MCF 10A (cell line): Measurements from ENCODE around the gene RRM2. TPM values are rescaled to one million over a fixed set of nuclear protein-coding genes. Genes with fewer than 3 reads are reported as not detected.

Experiments
- BruUV-seq: library from RNA; stranded (reverse); fragments of 400-500 nt; replicated peaks from 2 replicates; lab custom pipeline; 2021; lab: Mats Ljungman, UMichigan
- CTCF ChIA-PET: fragments of 300-600 bp; sonication (Branson Sonifier 250); formaldehyde crosslinking; extraction: SDS; loops from one replicate; lab custom pipeline; 2021; ENCODE audit warnings: antibody characterized with exemption, inconsistent platforms; lab: Yijun Ruan, JAX
- POLR2A ChIA-PET: fragments of 300-600, 350-650 bp; sonication (Branson Sonifier 250); formaldehyde crosslinking; extraction: SDS; loops from one replicate; lab custom pipeline; 2020; ENCODE audit warnings: antibody characterized with exemption, inconsistent platforms; lab: Yijun Ruan, JAX
- DNase-seq: peaks from one replicate; pipeline ENCODE4 v3.0.0-alpha.2; 2018; ENCODE audit not compliant: unreplicated experiment
- H3K27ac Mint-ChIP-seq: one replicate; pipeline ENCODE4 v1.8.0; 2022; ENCODE audit warnings: mild to moderate bottlenecking, low read depth, mixed read lengths; ENCODE audit not compliant: unreplicated experiment
- H3K27me3 Mint-ChIP-seq: one replicate; pipeline ENCODE4 v1.8.0; 2022; ENCODE audit warnings: mixed read lengths; ENCODE audit not compliant: insufficient read depth, unreplicated experiment
- H3K36me3 Mint-ChIP-seq: one replicate; pipeline ENCODE4 v1.8.0; 2022; ENCODE audit warnings: mild to moderate bottlenecking, moderate library complexity, mixed read lengths; ENCODE audit not compliant: insufficient read depth, unreplicated experiment
- H3K4me1 Mint-ChIP-seq: one replicate; pipeline ENCODE4 v1.8.0; 2022; ENCODE audit warnings: mixed read lengths; ENCODE audit not compliant: insufficient read depth, unreplicated experiment
- H3K4me3 Mint-ChIP-seq: one replicate; pipeline ENCODE4 v1.8.0; 2022; ENCODE audit warnings: mild to moderate bottlenecking, moderate library complexity, mixed read lengths; ENCODE audit not compliant: unreplicated experiment
- H3K9me3 Mint-ChIP-seq: one replicate; pipeline ENCODE4 v1.8.0; 2022; ENCODE audit warnings: mixed read lengths; ENCODE audit not compliant: unreplicated experiment
- intact Hi-C: fragments of 100-400 bp; cut with micrococcal nuclease; formaldehyde crosslinking; loops from 2 replicates; pipeline ENCODE4 v1.14.1; 2022
- total RNA-seq: library from RNA; stranded (reverse); gene quantifications from 2 replicates; pipeline ENCODE4 v1.2.3, GENCODE V29; 2022
- TF ChIP-seq, protein P1 (sequence below): fragments of 200-600 bp; IDR thresholded peaks from one replicate; pipeline ENCODE4 v1.8.0; 2022; ENCODE audit warnings: antibody characterized with exemption, mild to moderate bottlenecking; ENCODE audit not compliant: unreplicated experiment

The RRM2 gene
- total RNA-seq, 1 experiment from 2014 or later, result 41.8 TPM

GRCh38 chr2:10125842-10126631, 3.5 kb downstream of the RRM2 start:
- peaks cover 26% of the 10 kb centered on the region for H3K36me3 Mint-ChIP-seq
- ChIA-PET CTCF (interaction anchor here (0.7 to 5.1 kb wide), 12 partner anchors 10 to 472 kb away, joined by 3 to 126 read pairs (median 11); partner anchors contain the start of gene HPCAL1), POLR2A (interaction anchor here (0.7 to 6.0 kb wide), 6 partner anchors 11 to 309 kb away, joined by 3 to 58 read pairs (median 13); partner anchors contain the start of gene HPCAL1)
- H3K4me1 Mint-ChIP-seq, result peaks cover 28% of the 10 kb centered on the region
- peak overlapping the region; percentile 3 for H3K27ac Mint-ChIP-seq
- TF ChIP-seq, protein P1, sequence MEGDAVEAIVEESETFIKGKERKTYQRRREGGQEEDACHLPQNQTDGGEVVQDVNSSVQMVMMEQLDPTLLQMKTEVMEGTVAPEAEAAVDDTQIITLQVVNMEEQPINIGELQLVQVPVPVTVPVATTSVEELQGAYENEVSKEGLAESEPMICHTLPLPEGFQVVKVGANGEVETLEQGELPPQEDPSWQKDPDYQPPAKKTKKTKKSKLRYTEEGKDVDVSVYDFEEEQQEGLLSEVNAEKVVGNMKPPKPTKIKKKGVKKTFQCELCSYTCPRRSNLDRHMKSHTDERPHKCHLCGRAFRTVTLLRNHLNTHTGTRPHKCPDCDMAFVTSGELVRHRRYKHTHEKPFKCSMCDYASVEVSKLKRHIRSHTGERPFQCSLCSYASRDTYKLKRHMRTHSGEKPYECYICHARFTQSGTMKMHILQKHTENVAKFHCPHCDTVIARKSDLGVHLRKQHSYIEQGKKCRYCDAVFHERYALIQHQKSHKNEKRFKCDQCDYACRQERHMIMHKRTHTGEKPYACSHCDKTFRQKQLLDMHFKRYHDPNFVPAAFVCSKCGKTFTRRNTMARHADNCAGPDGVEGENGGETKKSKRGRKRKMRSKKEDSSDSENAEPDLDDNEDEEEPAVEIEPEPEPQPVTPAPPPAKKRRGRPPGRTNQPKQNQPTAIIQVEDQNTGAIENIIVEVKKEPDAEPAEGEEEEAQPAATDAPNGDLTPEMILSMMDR, result no peak
- BruUV-seq, result no TSS peak
- no peak for DNase-seq
- intact Hi-C loops, result loop anchor here (2.0 kb wide), 2 partner anchors 135 to 543 kb away; no protein-coding TSS in a partner anchor
- H3K27me3 Mint-ChIP-seq, result no peaks in the 10 kb centered on the region
- H3K4me3 Mint-ChIP-seq, result no peak overlapping the region
- H3K9me3 Mint-ChIP-seq, result no peaks in the 10 kb centered on the region

- no peak for DNase-seq
- intact Hi-C loops, result no loop called here
- BruUV-seq, result no TSS peak
- Mint-ChIP-seq H3K36me3 (peaks cover 32% of the 10 kb centered on the region), H3K27ac (no peak overlapping the region), H3K9me3 (no peaks in the 10 kb centered on the region), H3K4me1 (peaks cover 28% of the 10 kb centered on the region), H3K27me3 (no peaks in the 10 kb centered on the region), H3K4me3 (no peak overlapping the region)
- CTCF ChIA-PET, result interaction anchor here (3.8 to 5.1 kb wide), 4 partner anchors 9 to 308 kb away, joined by 18 to 126 read pairs (median 60); no protein-coding TSS in a partner anchor
- POLR2A ChIA-PET, result interaction anchor here (0.7 to 6.0 kb wide), 4 partner anchors 11 to 307 kb away, joined by 3 to 58 read pairs (median 14); partner anchors contain the start of gene HPCAL1
- TF ChIP-seq, protein P1, result no peak
Measured at GRCh38 chr2:10126632-10127026, 4.1 kb downstream of the RRM2 start.

DNA sequence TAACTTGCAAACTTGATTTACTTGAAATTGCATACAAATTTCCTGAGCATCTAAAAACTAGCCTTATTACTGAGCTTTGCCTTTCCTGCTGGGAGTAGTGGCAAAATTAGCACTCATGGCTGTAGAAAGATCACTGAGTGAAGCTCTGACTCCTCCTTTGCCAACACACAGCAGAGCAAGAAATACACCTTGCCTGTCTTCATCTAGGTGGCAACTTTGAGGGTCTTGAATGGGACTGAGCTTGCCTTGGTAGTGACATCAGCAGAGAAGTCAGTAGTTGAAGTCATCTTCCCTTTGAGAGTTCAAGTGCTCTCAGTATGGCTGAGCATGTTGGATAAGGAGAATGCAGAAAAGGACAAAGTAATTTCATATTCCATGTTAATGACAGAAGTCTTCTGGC, 5.9 kb downstream of the RRM2 start:
- TF ChIP-seq, protein P1, result no peak
- peaks cover 31% of the 10 kb centered on the region for H3K4me1 Mint-ChIP-seq
- no peak for DNase-seq
- H3K9me3 Mint-ChIP-seq, result no peaks in the 10 kb centered on the region
- ChIA-PET POLR2A (interaction anchor here (6.0 kb wide), 1 partner anchor 280 kb away, joined by 58 read pairs; no protein-coding TSS in a partner anchor), CTCF (interaction anchor here (1.1 to 4.2 kb wide), 5 partner anchors 14 to 311 kb away, joined by 3 to 37 read pairs (median 5); no protein-coding TSS in a partner anchor)
- H3K4me3 Mint-ChIP-seq, result no peak overlapping the region
- peak overlapping the region; percentile 36 for H3K27ac Mint-ChIP-seq
- no TSS peak for BruUV-seq
- no peaks in the 10 kb centered on the region for H3K27me3 Mint-ChIP-seq
- intact Hi-C loops, result no loop called here
- peaks cover 36% of the 10 kb centered on the region for H3K36me3 Mint-ChIP-seq

GRCh38 chr2:10129490-10129889, 7.0 kb downstream of the RRM2 start:
- H3K4me3 Mint-ChIP-seq, result no peak overlapping the region
- H3K9me3 Mint-ChIP-seq, result no peaks in the 10 kb centered on the region
- peaks cover 26% of the 10 kb centered on the region for H3K4me1 Mint-ChIP-seq
- no TSS peak for BruUV-seq
- no peaks in the 10 kb centered on the region for H3K27me3 Mint-ChIP-seq
- DNase-seq, result no peak
- TF ChIP-seq, protein P1, result no peak
- H3K27ac Mint-ChIP-seq, result peak overlapping the region; percentile 36
- intact Hi-C loops, result no loop called here
- peaks cover 36% of the 10 kb centered on the region for H3K36me3 Mint-ChIP-seq
- ChIA-PET CTCF (interaction anchor here (1.3 to 4.2 kb wide), 5 partner anchors 11 to 306 kb away, joined by 3 to 37 read pairs (median 6); no protein-coding TSS in a partner anchor), POLR2A (interaction anchor here (1.4 kb wide), 1 partner anchor 279 kb away, joined by 6 read pairs; no protein-coding TSS in a partner anchor)
